Measurements from ENCODE around the gene TARS3.

TARS3 gene

GRCh38 chr15:101612676-101613075, 111.6 kb downstream of the TARS3 start:
- TF ChIP-seq GATA2 (IDR thresholded peaks at IDR 0.05; ENCODE audit: low read depth, low read length), result no peak
- TF ChIP-seq GATA3 (IDR thresholded peaks at IDR 0.05; ENCODE audit: low read depth, low read length), result no peak

- TF ChIP-seq GATA3 (IDR thresholded peaks at IDR 0.05; ENCODE audit: low read depth, low read length) (no peak), GATA2 (IDR thresholded peaks at IDR 0.05; ENCODE audit: low read depth, low read length) (no peak)
Measured at GRCh38 chr15:101611580-101612299, 112.5 kb downstream of the TARS3 start.

GRCh38 chr15:101611007-101611406, 113.3 kb downstream of the TARS3 start:
- TF ChIP-seq GATA2 (IDR thresholded peaks at IDR 0.05; ENCODE audit: low read depth, low read length) (no peak), GATA3 (IDR thresholded peaks at IDR 0.05; ENCODE audit: low read depth, low read length) (no peak)

GRCh38 chr15:101610611-101611000, 113.7 kb downstream of the TARS3 start:
- TF ChIP-seq GATA3 (IDR thresholded peaks at IDR 0.05; ENCODE audit: low read depth, low read length) (no peak), GATA2 (IDR thresholded peaks at IDR 0.05; ENCODE audit: low read depth, low read length) (no peak)

- TF ChIP-seq GATA3 (IDR thresholded peaks at IDR 0.05; ENCODE audit: low read depth, low read length), result no peak
- no peak for TF ChIP-seq GATA2 (IDR thresholded peaks at IDR 0.05; ENCODE audit: low read depth, low read length)
Measured at GRCh38 chr15:101609742-101610610, 114.3 kb downstream of the TARS3 start.

- no peak for TF ChIP-seq GATA2 (IDR thresholded peaks at IDR 0.05; ENCODE audit: low read depth, low read length)
- TF ChIP-seq GATA3 (IDR thresholded peaks at IDR 0.05; ENCODE audit: low read depth, low read length), result no peak
Measured at GRCh38 chr15:101608201-101608600, 116.1 kb downstream of the TARS3 start.

- TF ChIP-seq GATA3 (IDR thresholded peaks at IDR 0.05; ENCODE audit: low read depth, low read length) (no peak), GATA2 (IDR thresholded peaks at IDR 0.05; ENCODE audit: low read depth, low read length) (no peak)
Measured at GRCh38 chr15:101607108-101607507, 117.2 kb downstream of the TARS3 start.

- TF ChIP-seq GATA3 (IDR thresholded peaks at IDR 0.05; ENCODE audit: low read depth, low read length), result no peak
- no peak for TF ChIP-seq GATA2 (IDR thresholded peaks at IDR 0.05; ENCODE audit: low read depth, low read length)
Measured at GRCh38 chr15:101604124-101604874, 120.0 kb downstream of the TARS3 start.

All from SH-SY5Y (cell line).